Thyroid gland (tissue), 4 donors: ENCODE measurements around the gene REXO1. TPM values are rescaled to one million over a fixed set of nuclear protein-coding genes. Genes with fewer than 3 reads are reported as not detected.
"Not testable (repeated sequence)": the region's sequence is repeated elsewhere in the genome, so short reads cannot be mapped to it uniquely, and the experiment has no call there.

Source experiments
- DNase-seq, 2 donors: peaks; one replicate each; pipeline ENCODE4 v3.0.0-alpha.2; 2019
- H3K27ac ChIP-seq, 3 donors: fragments of 200-600 bp; sonication (generic); 1 replicate in 2 of 3; 2 replicates in 1 of 3; pipeline ENCODE4 v1.5.1; 2016 to 2019; ENCODE audit warnings: mild to moderate bottlenecking in 1 of 3, moderate library complexity in 1 of 3
- H3K27me3 ChIP-seq: fragments of 200-600 bp; sonication (generic); one replicate; pipeline ENCODE4 v1.5.1; 2019
- H3K36me3 ChIP-seq, 2 donors: fragments of 200-600 bp; sonication (generic); one replicate each; pipeline ENCODE4 v1.5.1; 2016 to 2019
- H3K4me1 ChIP-seq, 2 donors: fragments of 200-600 bp; sonication (generic); one replicate each; pipeline ENCODE4 v1.5.1; 2017 to 2019
- H3K4me3 ChIP-seq, 3 donors: fragments of 200-600 bp; sonication (generic); replicated peaks in 1 of 3; 1 replicate in 2 of 3; 2 replicates in 1 of 3; pipeline ENCODE4 v1.5.1; 2016; ENCODE audit warnings: mild to moderate bottlenecking in 1 of 3
- H3K9me3 ChIP-seq: fragments of 200-600 bp; sonication (generic); one replicate; pipeline ENCODE4 v1.5.1; 2017
- POLR2A ChIP-seq, 2 donors: fragments of 450-650 bp; IDR thresholded peaks; one replicate each; pipeline ENCODE4 v1.6.1; 2017; ENCODE audit warnings: antibody characterized with exemption in 2 of 2, mild to moderate bottlenecking in 2 of 2, moderate library complexity in 1 of 2
- WGBS, 2 donors: methylation state at CpG; one replicate each; pipeline ENCODE4 v1.1.5; 2017; 5-methylcytosine and 5-hydroxymethylcytosine counted together
- intact Hi-C: fragments of 100-400 bp; cut with DNase I; formaldehyde crosslinking; loops from one replicate; pipeline ENCODE4 v1.15.1; 2023
- total RNA-seq, 4 donors: library from RNA; depleted of rRNA; stranded (reverse); fragments of >200 nt; gene quantifications; one replicate each; pipeline ENCODE4 v1.2.3, GENCODE V29; 2016
- TF ChIP-seq, protein P1 (sequence below), 6 experiments: fragments of 200-600 bp in 3 of 6; fragments of 450-650 bp in 3 of 6; sonication (generic) in 3 of 6; IDR thresholded peaks; one replicate each; pipeline ENCODE4 v1.5.1; 2016 to 2019; ENCODE audit warnings: antibody characterized with exemption in 6 of 6, mild to moderate bottlenecking in 2 of 6, inconsistent platforms in 1 of 6, moderate library complexity in 1 of 6

Gene REXO1
- total RNA-seq, 4 donors from 2014 or later: 14.0 to 21.8 (median 17.2) TPM

DNA sequence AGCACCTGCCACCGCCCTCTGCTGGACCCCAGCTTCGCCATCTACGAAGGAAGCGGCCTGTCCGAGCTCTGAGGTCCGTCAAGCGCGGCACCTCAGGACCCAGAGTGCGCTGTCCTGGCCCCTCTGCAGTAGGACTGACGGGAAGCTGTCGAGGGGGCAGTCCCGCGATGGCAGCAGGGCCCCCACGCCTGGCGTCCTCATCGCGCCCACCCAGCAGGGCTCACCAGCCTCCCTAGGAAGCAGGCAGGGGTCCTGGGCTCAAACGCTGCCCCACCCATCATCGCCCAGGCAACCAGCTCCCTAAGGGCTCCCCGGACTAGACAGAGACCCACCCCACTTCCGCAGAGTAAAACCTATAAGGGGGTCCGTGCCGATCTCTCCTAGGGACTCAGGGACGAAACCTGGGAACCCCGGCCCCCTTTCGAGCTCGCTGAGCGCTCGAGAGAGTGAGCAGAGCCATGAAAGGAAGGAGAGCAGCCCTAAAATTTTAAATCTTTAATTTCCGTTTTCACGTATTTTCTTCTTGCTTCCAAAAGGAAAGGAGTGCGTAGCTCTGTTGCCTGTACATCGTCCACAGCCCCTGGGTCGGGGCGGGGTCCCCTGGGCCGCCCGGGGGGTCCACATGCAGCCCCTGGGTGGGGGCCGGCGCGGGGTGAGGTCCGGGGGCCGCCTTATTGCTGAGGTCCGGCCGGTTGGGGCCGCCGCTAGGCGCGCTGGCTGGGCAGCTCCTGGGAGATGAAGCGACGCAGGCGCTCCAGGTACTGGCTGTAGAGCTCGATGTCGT lies 28.4 kb upstream of the REXO1 start:
- intact Hi-C loops, H3K9me3 ChIP-seq, DNase-seq, H3K27me3 ChIP-seq, H3K36me3 ChIP-seq: not testable (repeated sequence)
- Histone ChIP-seq H3K27ac (peak overlapping the region; percentile 66 to 88 (median 77)), H3K4me3 (peak overlapping the region in 2 of 3 donors; percentile 85 to 93), H3K4me1 (peaks cover 27 to 32% of the 10 kb centered on the region in 2 donors)
- 11 to 32% methylated on average over 28 to 31 of the region's 53 CpGs for WGBS, 2 donors
- TF ChIP-seq, protein P1, sequence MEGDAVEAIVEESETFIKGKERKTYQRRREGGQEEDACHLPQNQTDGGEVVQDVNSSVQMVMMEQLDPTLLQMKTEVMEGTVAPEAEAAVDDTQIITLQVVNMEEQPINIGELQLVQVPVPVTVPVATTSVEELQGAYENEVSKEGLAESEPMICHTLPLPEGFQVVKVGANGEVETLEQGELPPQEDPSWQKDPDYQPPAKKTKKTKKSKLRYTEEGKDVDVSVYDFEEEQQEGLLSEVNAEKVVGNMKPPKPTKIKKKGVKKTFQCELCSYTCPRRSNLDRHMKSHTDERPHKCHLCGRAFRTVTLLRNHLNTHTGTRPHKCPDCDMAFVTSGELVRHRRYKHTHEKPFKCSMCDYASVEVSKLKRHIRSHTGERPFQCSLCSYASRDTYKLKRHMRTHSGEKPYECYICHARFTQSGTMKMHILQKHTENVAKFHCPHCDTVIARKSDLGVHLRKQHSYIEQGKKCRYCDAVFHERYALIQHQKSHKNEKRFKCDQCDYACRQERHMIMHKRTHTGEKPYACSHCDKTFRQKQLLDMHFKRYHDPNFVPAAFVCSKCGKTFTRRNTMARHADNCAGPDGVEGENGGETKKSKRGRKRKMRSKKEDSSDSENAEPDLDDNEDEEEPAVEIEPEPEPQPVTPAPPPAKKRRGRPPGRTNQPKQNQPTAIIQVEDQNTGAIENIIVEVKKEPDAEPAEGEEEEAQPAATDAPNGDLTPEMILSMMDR (IDR thresholded peaks at IDR 0.05): peak in 1 of 6 experiments; percentile 8

DNA sequence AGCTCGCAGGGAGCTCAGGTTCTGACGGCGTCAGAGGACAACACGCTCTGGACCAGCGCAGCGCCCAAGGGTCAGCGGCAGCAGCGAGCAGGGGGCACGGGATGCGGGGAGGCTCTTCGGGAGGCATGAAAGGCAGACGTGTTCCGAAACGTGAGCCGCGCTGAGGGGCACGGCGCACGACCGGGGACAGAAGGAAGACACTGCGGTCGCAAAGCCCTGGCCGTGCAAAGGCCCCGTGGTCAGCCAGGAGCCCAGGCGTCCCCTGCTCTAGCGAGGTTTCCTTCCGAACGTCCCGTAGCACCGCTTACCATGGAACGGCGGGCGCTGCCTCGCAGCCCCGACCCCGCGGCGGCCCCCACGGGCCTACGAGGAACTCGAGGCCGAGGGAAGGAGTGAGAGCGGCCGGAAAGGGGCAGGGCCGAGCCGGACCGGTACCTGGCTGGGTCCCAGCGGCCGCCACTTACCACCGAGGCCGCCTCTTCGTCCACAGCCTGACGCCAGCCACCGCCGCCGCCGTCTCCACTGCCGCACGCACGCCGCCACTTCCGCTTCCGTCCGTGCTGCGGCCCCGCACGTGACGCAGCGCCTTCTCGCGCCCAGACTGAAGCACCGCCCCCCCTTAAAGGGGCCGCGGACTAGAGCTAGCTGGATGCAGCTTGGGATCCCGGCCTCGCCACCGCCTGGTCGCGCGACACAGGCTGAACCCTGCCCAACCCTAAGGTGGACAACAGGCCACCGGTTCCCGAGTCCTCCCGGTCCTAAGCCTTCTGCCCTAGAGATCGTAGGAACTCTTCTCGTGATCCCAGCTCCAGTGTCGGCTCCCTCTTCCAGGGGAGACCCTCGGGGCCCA lies 27.6 kb upstream of the REXO1 start:
- Histone ChIP-seq H3K27ac (peak overlapping the region; percentile 76 to 88 (median 77)), H3K4me3 (peak overlapping the region; percentile 72 to 93 (median 85)), H3K36me3 (no peaks in the 10 kb centered on the region), H3K9me3 (no peaks in the 10 kb centered on the region), H3K4me1 (peaks cover 27 to 32% of the 10 kb centered on the region in 2 donors), H3K27me3 (no peaks in the 10 kb centered on the region)
- peak; percentile 94 to 95 for DNase-seq
- 0% methylated on average over 17 to 22 of the region's 87 CpGs for WGBS, 2 donors
- intact Hi-C loops: no loop called here
- TF ChIP-seq, protein P1 (IDR thresholded peaks at IDR 0.05): peak in 1 of 6 experiments; percentile 17
- peak; percentile 56 to 87 for TF ChIP-seq POLR2A (IDR thresholded peaks at IDR 0.05)

DNA sequence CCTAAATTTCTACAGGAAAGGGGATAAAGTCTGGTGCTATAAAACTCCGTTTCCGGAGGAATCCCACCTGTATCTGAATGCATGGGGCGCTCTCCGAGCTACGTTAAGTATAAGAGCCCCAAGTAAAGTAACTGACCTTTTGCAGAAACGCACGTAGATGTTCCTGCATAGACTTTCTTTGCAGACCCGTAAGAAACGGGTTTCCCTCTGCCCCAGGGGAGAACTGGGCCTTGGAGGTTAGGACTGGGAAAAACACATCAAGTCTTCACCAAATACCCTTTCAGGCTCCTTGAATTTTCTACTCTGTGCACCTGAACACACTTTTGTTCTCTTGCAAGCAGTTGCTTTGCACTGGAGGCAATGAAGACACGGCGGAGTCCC lies 27.0 kb upstream of the REXO1 start:
- DNase-seq, H3K9me3 ChIP-seq, H3K27me3 ChIP-seq, H3K36me3 ChIP-seq, intact Hi-C loops: not testable (repeated sequence)
- H3K4me1 ChIP-seq: peaks cover 27 to 32% of the 10 kb centered on the region in 2 donors
- H3K27ac ChIP-seq: peak overlapping the region; percentile 76 to 88 (median 77)
- H3K4me3 ChIP-seq: peak overlapping the region; percentile 72 to 93 (median 85)
- WGBS, 2 donors: 2 to 6% methylated on average over 11 of the region's 11 CpGs

DNA sequence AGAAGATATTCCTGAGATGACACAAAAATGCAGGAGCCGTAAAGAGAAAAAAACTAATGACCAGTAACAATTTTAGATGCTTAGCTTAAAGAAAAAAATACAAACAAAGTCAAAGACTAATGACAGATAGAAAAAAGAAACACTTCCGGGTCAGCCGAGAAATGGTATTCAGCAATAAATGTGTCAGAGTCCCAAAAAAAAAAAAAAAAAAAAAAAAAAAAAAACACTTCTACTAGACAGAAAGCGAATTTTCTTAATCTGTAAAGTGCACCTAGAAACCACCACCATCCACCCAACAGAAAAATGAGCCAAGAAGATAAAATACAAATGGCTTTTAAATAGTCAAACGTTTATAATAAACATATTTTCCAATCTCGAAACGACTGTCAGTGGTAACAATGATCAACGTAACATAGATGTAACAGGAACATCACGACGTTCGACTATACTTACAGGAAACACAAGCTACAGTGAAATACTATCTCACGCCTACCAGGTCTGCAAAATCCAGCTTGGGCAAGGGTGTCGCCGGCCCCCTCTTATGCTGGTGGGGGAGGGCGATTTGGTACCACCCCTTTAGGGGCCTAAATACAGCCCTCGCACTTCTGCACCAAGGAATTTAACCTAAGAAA lies 26.4 kb upstream of the REXO1 start:
- no peak for TF ChIP-seq POLR2A (IDR thresholded peaks at IDR 0.05)
- TF ChIP-seq, protein P1 (IDR thresholded peaks at IDR 0.05): no peak
- Histone ChIP-seq H3K27me3 (no peaks in the 10 kb centered on the region), H3K9me3 (no peaks in the 10 kb centered on the region), H3K4me3 (peak overlapping the region in 1 of 3 donors; percentile 93), H3K4me1 (peaks cover 27 to 32% of the 10 kb centered on the region in 2 donors), H3K27ac (peak overlapping the region in 2 of 3 donors; percentile 77 to 88), H3K36me3 (no peaks in the 10 kb centered on the region)
- no peak for DNase-seq
- 35% methylated on average over 16 of the region's 16 CpGs for WGBS, 2 donors
- intact Hi-C loops: no loop called here
